Measurements from ENCODE around the gene DPP8. TPM values are rescaled to one million over a fixed set of nuclear protein-coding genes. Genes with fewer than 3 reads are reported as not detected.

The DPP8 gene
- total and polyA plus RNA-seq, 10 donors = 6.0 to 74.6 (median 53.2) TPM

- no peak overlapping the region for H3K27ac ChIP-seq
- H3K9me3 ChIP-seq = no peaks in the 10 kb centered on the region
- TF ChIP-seq POLR2AphosphoS5 (IDR thresholded peaks at IDR 0.05) = no peak
- no peak for TF ChIP-seq CTCF (IDR thresholded peaks at IDR 0.05 in 8 of 11, conservative IDR thresholded peaks at IDR 0.05 in 3 of 11)
- TF ChIP-seq POLR2A (IDR thresholded peaks at IDR 0.05) = no peak
- WGBS, 5 donors = 86 to 94% (median 90%) methylated on average over 4 of the region's 4 CpGs
- no peak for DNase-seq
- no peaks in the 10 kb centered on the region for H3K27me3 ChIP-seq (replicated peaks in 1 of 7)
- no peaks in the 10 kb centered on the region for H3K4me1 ChIP-seq
- H3K4me3 ChIP-seq = no peak overlapping the region
- H3K36me3 ChIP-seq = peaks cover 6 to 100% (median 75%) of the 10 kb centered on the region in 6 donors
- intact Hi-C loops (cut with DNase I; ENCODE audit: low total_unique reads) = no loop called here
Measured at GRCh38 chr15:65494076-65494475, 23.4 kb downstream of the DPP8 start.

- no peak for TF ChIP-seq POLR2A (IDR thresholded peaks at IDR 0.05)
- TF ChIP-seq CTCF (IDR thresholded peaks at IDR 0.05 in 8 of 11, conservative IDR thresholded peaks at IDR 0.05 in 3 of 11) = no peak
- no peak for TF ChIP-seq POLR2AphosphoS5 (IDR thresholded peaks at IDR 0.05)
Measured at GRCh38 chr15:65484876-65485275, 32.6 kb downstream of the DPP8 start.

GRCh38 chr15:65476903-65477302, 40.6 kb downstream of the DPP8 start:
- intact Hi-C loops (cut with DNase I; ENCODE audit: low total_unique reads) = no loop called here
- WGBS, 5 donors = 80 to 84% (median 81%) methylated on average over 5 of the region's 5 CpGs
- no peak for DNase-seq
- Histone ChIP-seq H3K4me3 (no peak overlapping the region), H3K27ac (no peak overlapping the region), H3K4me1 (no peaks in the 10 kb centered on the region), H3K9me3 (no peaks in the 10 kb centered on the region), H3K27me3 (replicated peaks in 1 of 7) (no peaks in the 10 kb centered on the region), H3K36me3 (peaks cover 8 to 100% (median 89%) of the 10 kb centered on the region in 6 donors)
- TF ChIP-seq CTCF (IDR thresholded peaks at IDR 0.05 in 8 of 11, conservative IDR thresholded peaks at IDR 0.05 in 3 of 11) = no peak
- no peak for TF ChIP-seq POLR2A (IDR thresholded peaks at IDR 0.05)
- no peak for TF ChIP-seq POLR2AphosphoS5 (IDR thresholded peaks at IDR 0.05)

More at GRCh38 chr15:65484876-65485275, 32.6 kb downstream of the DPP8 start:
- DNase-seq = no peak
- Histone ChIP-seq H3K4me1 (no peaks in the 10 kb centered on the region), H3K36me3 (peaks cover 0 to 100% (median 86%) of the 10 kb centered on the region in 6 donors), H3K27ac (no peak overlapping the region), H3K27me3 (replicated peaks in 1 of 7) (no peaks in the 10 kb centered on the region), H3K4me3 (no peak overlapping the region), H3K9me3 (no peaks in the 10 kb centered on the region)
- intact Hi-C loops (cut with DNase I; ENCODE audit: low total_unique reads) = no loop called here
- 93 to 96% (median 94%) methylated on average over 4 of the region's 4 CpGs for WGBS, 5 donors

GRCh38 chr15:65470866-65471265, 46.6 kb downstream of the DPP8 start:
- peaks cover 8 to 100% (median 87%) of the 10 kb centered on the region in 6 donors for H3K36me3 ChIP-seq
- no peaks in the 10 kb centered on the region for H3K9me3 ChIP-seq
- DNase-seq = no peak
- H3K27me3 ChIP-seq (replicated peaks in 1 of 7) = no peaks in the 10 kb centered on the region
- TF ChIP-seq POLR2A (IDR thresholded peaks at IDR 0.05) (no peak), CTCF (IDR thresholded peaks at IDR 0.05 in 8 of 11, conservative IDR thresholded peaks at IDR 0.05 in 3 of 11) (no peak), POLR2AphosphoS5 (IDR thresholded peaks at IDR 0.05) (no peak)
- H3K4me3 ChIP-seq = no peak overlapping the region
- 68 to 84% (median 80%) methylated on average over 3 of the region's 3 CpGs for WGBS, 5 donors
- H3K4me1 ChIP-seq = no peaks in the 10 kb centered on the region
- intact Hi-C loops (cut with DNase I; ENCODE audit: low total_unique reads) = no loop called here
- H3K27ac ChIP-seq = no peak overlapping the region
